Measurements from ENCODE around the gene RAD23A. TPM values are rescaled to one million over a fixed set of nuclear protein-coding genes. Genes with fewer than 3 reads are reported as not detected.
"Not testable (repeated sequence)": the region's sequence is repeated elsewhere in the genome, so short reads cannot be mapped to it uniquely, and the experiment has no call there.

The RAD23A gene
- total RNA-seq, 3 donors from 2014 or later: 65.9 to 84.3 (median 66.5) TPM

DNA sequence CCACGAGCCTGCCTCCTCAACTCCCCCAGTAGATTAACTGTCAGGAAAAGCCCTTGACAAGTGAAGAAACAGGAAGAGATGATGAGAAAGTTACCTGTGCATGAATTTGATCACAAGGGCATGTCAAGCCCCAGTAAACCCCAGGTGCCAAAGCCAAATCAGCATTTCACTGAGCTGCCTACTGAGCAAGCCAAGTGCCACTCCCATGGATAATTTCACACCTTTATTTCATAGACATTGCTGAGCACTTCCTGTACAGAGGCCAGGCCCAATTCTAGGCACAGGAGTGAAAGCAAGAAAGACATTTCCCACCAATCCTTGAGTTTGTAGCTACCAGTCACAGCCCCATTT is 8.9 kb downstream of the RAD23A start:
- Histone ChIP-seq H3K9me3 (no peaks in the 10 kb centered on the region), H3K4me1 (peaks cover 6 to 7% of the 10 kb centered on the region in 2 donors), H3K4me3 (no peak overlapping the region), H3K27ac (no peak overlapping the region), H3K27me3 (no peaks in the 10 kb centered on the region), H3K36me3 (peaks cover 4% of the 10 kb centered on the region)
- no peak for TF ChIP-seq POLR2A (IDR thresholded peaks at IDR 0.05)
- no peak for TF ChIP-seq POLR2AphosphoS5 (IDR thresholded peaks at IDR 0.05)
- TF ChIP-seq, protein P1, sequence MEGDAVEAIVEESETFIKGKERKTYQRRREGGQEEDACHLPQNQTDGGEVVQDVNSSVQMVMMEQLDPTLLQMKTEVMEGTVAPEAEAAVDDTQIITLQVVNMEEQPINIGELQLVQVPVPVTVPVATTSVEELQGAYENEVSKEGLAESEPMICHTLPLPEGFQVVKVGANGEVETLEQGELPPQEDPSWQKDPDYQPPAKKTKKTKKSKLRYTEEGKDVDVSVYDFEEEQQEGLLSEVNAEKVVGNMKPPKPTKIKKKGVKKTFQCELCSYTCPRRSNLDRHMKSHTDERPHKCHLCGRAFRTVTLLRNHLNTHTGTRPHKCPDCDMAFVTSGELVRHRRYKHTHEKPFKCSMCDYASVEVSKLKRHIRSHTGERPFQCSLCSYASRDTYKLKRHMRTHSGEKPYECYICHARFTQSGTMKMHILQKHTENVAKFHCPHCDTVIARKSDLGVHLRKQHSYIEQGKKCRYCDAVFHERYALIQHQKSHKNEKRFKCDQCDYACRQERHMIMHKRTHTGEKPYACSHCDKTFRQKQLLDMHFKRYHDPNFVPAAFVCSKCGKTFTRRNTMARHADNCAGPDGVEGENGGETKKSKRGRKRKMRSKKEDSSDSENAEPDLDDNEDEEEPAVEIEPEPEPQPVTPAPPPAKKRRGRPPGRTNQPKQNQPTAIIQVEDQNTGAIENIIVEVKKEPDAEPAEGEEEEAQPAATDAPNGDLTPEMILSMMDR (IDR thresholded peaks at IDR 0.05): no peak
- DNase-seq (ENCODE audit: low spot score in 2 of 2): no peak
- intact Hi-C loops (cut with DNase I; ENCODE audit: low total_unique reads): no loop called here

DNA sequence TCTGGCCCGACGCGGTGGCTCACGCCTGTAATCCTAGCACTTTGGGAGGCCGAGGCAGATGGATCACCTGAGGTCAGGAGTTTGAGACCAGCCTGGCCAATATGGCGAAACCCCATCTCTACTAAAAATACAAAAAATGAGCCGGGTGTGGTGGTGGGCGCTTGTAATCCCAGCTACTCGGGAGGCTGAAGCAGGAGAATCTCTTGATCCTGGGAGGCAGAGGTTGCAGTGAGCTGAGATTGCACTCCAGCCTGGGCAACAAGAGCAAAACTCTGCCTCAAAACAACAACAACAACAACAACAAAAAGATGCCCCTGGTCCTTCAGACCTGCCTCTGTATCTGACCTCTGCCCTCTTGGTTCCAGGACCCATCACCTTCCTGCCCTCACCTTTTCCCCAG is 9.9 kb downstream of the RAD23A start:
- intact Hi-C loops (cut with DNase I; ENCODE audit: low total_unique reads); H3K36me3 ChIP-seq; H3K4me1 ChIP-seq; H3K9me3 ChIP-seq; DNase-seq (ENCODE audit: low spot score in 2 of 2); H3K27me3 ChIP-seq: not testable (repeated sequence)
- Histone ChIP-seq H3K27ac (peak overlapping the region; percentile 90 to 94), H3K4me3 (peak overlapping the region in 1 of 3 donors; percentile 91)

DNA sequence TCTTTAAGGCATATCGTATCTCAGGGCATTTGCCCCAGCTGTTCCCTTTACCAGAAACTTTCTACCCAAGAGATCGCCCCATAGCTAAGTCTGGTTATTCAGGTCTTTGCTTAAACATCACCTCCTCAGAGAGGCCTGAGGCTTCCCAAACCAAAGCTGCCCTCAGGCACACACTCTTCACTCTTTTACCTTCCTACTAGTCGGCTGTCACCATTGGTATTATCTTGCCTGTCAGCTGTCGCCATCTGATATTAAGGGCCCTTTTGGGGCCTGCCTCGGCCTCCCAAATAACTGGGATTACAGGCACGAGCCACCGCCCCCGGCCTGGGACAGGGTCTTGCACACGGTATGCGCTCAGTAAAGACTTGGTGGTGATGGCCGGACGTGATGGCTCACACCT is 10.3 kb downstream of the RAD23A start:
- no peaks in the 10 kb centered on the region for H3K9me3 ChIP-seq
- peak overlapping the region; percentile 91 to 99 (median 92) for H3K4me3 ChIP-seq
- peak overlapping the region; percentile 90 to 94 for H3K27ac ChIP-seq
- no peaks in the 10 kb centered on the region for H3K27me3 ChIP-seq
- intact Hi-C loops (cut with DNase I; ENCODE audit: low total_unique reads): no loop called here
- no peak for DNase-seq (ENCODE audit: low spot score in 2 of 2)
- TF ChIP-seq POLR2AphosphoS5 (IDR thresholded peaks at IDR 0.05) (no peak), POLR2A (IDR thresholded peaks at IDR 0.05) (no peak)
- TF ChIP-seq, protein P1 (IDR thresholded peaks at IDR 0.05): no peak
- no peaks in the 10 kb centered on the region for H3K36me3 ChIP-seq
- H3K4me1 ChIP-seq: peaks cover 6 to 7% of the 10 kb centered on the region in 2 donors

DNA sequence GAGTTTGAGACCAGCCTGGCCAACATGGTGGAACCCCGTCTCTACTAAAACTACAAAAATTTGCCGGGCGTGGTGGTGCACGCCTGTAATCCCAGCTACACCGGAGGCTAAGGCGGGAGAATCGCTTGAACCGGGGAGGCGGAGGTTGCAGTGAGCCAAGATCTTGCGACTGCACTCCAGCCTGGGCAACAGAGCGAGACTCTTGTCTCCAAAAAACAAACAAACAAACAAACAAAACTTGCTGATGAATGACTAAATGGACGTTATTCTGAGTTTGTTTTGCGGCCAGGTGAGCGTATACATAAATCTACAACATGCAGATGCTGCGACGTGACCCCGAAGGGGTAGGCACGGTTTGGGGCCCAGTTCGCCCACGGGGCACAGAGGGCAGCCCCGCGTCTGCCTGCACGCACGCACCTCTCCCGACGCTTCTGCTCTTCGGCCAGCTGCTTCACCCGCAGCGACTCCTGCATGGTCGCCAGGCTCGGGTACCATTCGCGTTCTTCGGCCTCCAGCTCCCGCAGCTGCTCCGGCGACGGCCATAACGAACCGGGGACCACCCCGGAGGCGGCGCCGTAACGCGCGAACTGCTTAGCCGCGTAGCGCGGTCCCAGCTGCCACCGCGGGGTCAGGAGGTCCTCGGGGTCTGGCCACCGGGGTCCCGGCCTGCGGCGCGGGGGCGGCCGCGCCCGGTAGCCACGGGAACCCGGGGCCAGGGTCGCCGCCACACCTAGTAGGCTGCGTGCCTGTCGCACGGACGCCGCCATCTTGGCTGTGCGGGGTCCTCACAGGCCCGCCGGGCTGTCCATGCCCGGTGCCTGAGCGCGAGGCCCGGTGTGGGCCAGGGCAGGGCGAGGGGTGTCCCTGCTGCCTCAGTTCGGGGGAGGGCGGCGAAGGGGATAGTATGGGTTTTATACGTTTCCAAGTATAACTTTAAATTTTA is 11.1 kb downstream of the RAD23A start, which contains the start of gene GADD45GIP1:
Gene GADD45GIP1 (minus strand): TSS at position 778 of the 943 bp plus-strand sequence. CDS start 11 bp downstream, at position 767.
- H3K4me1 ChIP-seq: peaks cover 6 to 7% of the 10 kb centered on the region in 2 donors
- intact Hi-C loops (cut with DNase I; ENCODE audit: low total_unique reads): no loop called here
- H3K9me3 ChIP-seq: no peaks in the 10 kb centered on the region
- peak within 1 kb of the TSS; percentile 90 to 94 for H3K27ac ChIP-seq
- peak; percentile 64 to 77 for DNase-seq (ENCODE audit: low spot score in 2 of 2)
- H3K27me3 ChIP-seq: no peaks in the 10 kb centered on the region
- H3K4me3 ChIP-seq: peak within 1 kb of the TSS; percentile 91 to 99 (median 92)
- H3K36me3 ChIP-seq: no peaks in the 10 kb centered on the region
- TF ChIP-seq POLR2AphosphoS5 (IDR thresholded peaks at IDR 0.05): peak; percentile 75 to 82 (median 80)
- TF ChIP-seq POLR2A (IDR thresholded peaks at IDR 0.05): peak; percentile 50
- TF ChIP-seq, protein P1 (IDR thresholded peaks at IDR 0.05): no peak

DNA sequence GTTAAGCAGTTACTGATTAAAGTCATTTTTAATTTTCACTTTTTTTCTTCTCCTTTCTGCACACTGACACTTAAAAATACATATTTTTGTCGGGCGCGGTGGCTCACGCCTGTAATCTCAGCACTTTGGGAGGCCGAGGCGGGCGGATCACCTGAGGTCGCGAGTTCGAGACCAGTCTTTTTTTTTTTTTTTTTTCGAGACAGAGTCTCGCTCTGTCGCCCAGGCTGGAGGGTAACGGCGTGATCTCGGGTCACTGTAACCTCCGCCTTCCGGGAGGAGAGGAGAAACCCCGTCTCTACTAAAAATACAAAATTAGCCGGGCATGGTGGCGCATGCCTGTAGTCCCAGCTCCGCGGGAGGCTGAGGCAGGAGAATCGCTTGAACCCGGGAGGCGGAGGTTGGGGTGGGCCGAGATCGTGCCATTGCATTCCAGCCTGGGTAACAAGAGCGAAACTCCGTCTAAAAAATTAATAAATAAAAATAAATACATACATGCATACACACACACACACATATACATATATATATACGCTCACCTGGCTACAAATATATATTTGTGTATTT is 11.8 kb downstream of the RAD23A start:
- intact Hi-C loops (cut with DNase I; ENCODE audit: low total_unique reads); H3K27me3 ChIP-seq; H3K9me3 ChIP-seq; H3K4me1 ChIP-seq; DNase-seq (ENCODE audit: low spot score in 2 of 2); H3K36me3 ChIP-seq: not testable (repeated sequence)
- H3K4me3 ChIP-seq: peak overlapping the region; percentile 91 to 99 (median 92)
- H3K27ac ChIP-seq: peak overlapping the region; percentile 90 to 94

DNA sequence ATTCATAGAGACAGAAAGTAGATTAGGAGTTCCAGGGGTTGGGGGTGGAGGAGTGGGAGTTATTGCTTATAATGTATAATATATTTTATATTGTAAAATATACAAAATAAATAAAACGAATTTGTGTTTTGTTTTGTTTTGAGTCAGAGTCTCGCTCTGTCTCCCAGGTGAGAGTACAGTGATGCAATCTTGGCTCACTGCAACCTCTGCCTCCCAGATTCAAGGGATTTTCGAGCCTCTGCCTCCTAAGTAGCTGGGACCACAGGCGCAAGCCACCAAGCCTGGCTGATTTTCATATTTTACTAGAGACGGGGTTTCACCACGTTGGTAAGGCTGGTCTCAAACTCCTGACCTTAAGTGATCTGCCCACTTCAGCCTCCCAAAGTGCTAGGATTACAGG is 13.8 kb downstream of the RAD23A start:
- TF ChIP-seq POLR2A (IDR thresholded peaks at IDR 0.05) (no peak), POLR2AphosphoS5 (IDR thresholded peaks at IDR 0.05) (no peak)
- intact Hi-C loops (cut with DNase I; ENCODE audit: low total_unique reads): no loop called here
- no peak for DNase-seq (ENCODE audit: low spot score in 2 of 2)

More for the DNA sequence above, 13.8 kb downstream of the RAD23A start:
- Histone ChIP-seq H3K9me3 (no peaks in the 10 kb centered on the region), H3K4me3 (no peak overlapping the region), H3K4me1 (peaks cover 6 to 7% of the 10 kb centered on the region in 2 donors), H3K27me3 (no peaks in the 10 kb centered on the region), H3K36me3 (no peaks in the 10 kb centered on the region), H3K27ac (no peak overlapping the region)

Data from breast epithelium (tissue), 4 donors.